C4-2B (cell line): ENCODE measurements around the gene MICAL2.

ENCODE experiments used
- H3K27ac ChIP-seq: fragments of 450-650 bp; 2 replicates; pipeline ENCODE4 v1.5.1; 2017
- ZFX ChIP-seq: fragments of 450-650 bp; IDR thresholded peaks from 2 replicates; pipeline ENCODE4 v1.6.1; 2017
- TF ChIP-seq, protein P1 (sequence below): fragments of 450-650 bp; conservative IDR thresholded peaks from 2 replicates; pipeline ENCODE4 v1.5.1; 2017; ENCODE audit warnings: mild to moderate bottlenecking

Gene MICAL2, protein sequence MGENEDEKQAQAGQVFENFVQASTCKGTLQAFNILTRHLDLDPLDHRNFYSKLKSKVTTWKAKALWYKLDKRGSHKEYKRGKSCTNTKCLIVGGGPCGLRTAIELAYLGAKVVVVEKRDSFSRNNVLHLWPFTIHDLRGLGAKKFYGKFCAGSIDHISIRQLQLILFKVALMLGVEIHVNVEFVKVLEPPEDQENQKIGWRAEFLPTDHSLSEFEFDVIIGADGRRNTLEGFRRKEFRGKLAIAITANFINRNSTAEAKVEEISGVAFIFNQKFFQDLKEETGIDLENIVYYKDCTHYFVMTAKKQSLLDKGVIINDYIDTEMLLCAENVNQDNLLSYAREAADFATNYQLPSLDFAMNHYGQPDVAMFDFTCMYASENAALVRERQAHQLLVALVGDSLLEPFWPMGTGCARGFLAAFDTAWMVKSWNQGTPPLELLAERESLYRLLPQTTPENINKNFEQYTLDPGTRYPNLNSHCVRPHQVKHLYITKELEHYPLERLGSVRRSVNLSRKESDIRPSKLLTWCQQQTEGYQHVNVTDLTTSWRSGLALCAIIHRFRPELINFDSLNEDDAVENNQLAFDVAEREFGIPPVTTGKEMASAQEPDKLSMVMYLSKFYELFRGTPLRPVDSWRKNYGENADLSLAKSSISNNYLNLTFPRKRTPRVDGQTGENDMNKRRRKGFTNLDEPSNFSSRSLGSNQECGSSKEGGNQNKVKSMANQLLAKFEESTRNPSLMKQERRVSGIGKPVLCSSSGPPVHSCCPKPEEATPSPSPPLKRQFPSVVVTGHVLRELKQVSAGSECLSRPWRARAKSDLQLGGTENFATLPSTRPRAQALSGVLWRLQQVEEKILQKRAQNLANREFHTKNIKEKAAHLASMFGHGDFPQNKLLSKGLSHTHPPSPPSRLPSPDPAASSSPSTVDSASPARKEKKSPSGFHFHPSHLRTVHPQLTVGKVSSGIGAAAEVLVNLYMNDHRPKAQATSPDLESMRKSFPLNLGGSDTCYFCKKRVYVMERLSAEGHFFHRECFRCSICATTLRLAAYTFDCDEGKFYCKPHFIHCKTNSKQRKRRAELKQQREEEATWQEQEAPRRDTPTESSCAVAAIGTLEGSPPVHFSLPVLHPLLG

DNA sequence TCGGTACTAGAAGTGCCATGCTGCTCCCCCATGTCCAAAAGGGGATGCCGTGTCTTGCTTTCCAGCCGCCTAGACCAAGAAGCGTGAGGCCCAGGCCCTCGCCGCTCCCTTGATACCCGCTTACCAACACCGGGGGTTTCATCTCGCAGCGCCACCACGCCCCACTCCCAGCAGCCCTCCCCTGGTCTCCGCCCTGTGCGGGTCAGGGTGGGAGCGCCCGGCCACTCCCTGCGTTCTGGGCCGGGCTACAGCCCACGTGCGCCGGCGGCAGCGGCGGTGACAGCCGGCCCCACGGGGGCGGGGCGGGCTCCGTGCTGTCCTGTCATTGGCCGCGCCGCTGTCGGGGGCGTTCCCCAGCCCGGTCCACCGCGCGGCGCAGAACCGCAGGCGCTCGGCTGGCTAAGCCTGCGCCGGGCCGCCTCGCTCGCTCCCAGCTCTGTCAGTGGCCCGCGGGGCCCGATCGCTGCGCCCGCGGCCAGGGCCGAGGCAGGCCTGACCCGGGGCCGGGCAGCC lies at the start of gene MICAL2:
MICAL2 (plus strand) TSS at position 390 of the 513 bp plus-strand sequence. CDS start 51,566 bp downstream, outside the sequence.
- peak within 1 kb of the TSS; percentile 59 for H3K27ac ChIP-seq
- TF ChIP-seq ZFX: no peak; the same call in 1 of the 2 replicates
- TF ChIP-seq, protein P1, sequence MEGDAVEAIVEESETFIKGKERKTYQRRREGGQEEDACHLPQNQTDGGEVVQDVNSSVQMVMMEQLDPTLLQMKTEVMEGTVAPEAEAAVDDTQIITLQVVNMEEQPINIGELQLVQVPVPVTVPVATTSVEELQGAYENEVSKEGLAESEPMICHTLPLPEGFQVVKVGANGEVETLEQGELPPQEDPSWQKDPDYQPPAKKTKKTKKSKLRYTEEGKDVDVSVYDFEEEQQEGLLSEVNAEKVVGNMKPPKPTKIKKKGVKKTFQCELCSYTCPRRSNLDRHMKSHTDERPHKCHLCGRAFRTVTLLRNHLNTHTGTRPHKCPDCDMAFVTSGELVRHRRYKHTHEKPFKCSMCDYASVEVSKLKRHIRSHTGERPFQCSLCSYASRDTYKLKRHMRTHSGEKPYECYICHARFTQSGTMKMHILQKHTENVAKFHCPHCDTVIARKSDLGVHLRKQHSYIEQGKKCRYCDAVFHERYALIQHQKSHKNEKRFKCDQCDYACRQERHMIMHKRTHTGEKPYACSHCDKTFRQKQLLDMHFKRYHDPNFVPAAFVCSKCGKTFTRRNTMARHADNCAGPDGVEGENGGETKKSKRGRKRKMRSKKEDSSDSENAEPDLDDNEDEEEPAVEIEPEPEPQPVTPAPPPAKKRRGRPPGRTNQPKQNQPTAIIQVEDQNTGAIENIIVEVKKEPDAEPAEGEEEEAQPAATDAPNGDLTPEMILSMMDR: no peak

DNA sequence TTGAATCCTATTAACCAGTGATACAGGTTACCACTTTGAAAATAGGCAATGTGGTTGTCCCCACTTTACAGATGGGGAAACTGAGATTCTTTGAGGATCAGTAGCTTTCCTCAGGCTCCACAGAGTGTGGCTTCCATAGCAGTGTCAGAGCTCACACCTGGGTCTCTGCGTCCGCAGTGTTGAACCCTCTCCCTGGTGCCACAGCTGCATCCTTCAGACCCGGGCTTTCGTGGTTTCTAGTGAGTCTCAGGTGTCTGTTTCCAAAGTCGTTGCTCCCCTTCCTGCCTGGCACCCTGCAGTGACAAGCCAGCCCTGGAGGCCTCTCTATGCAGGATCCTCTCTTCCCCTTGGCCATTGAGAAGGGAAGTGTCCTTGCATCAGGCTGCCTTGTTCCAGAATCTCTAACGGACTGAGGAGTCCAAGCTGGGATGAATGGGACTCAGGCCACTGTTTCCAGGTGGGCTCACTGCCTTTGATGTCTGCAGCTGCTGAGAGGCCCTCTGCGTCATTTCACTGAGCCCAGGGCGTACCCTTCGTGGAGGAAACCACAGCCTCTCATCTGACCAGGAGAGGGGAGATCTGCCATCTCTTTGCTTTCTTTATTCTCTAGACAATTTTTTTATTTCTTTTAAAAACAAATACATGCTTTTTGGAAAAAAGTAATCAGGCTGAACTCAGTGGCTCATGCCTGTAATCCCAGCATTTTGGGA lies 48.4 kb upstream of the MICAL2 start:
- TF ChIP-seq, protein P1: no peak
- no peak for TF ChIP-seq ZFX
- no peak overlapping the region for H3K27ac ChIP-seq

DNA sequence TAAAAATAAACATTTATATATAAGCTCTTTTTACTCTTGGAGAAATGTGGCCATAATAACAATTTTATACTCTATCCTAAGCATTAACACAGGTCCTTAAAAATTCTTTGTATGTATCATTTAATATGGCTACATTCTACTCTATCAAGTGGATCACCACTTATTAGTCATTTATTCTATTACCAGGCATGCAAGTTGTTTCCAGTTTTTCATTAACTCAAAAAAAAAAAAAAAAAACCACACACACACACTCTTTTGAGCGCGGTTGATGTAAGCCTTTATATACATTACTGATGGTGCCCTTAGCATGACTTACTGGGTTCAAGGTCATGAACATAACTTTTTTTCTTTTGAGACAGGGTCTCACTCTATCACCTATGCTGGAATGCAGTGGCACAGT lies 47.1 kb upstream of the MICAL2 start:
- no peak overlapping the region for H3K27ac ChIP-seq
- TF ChIP-seq, protein P1: no peak
- TF ChIP-seq ZFX: no peak

DNA sequence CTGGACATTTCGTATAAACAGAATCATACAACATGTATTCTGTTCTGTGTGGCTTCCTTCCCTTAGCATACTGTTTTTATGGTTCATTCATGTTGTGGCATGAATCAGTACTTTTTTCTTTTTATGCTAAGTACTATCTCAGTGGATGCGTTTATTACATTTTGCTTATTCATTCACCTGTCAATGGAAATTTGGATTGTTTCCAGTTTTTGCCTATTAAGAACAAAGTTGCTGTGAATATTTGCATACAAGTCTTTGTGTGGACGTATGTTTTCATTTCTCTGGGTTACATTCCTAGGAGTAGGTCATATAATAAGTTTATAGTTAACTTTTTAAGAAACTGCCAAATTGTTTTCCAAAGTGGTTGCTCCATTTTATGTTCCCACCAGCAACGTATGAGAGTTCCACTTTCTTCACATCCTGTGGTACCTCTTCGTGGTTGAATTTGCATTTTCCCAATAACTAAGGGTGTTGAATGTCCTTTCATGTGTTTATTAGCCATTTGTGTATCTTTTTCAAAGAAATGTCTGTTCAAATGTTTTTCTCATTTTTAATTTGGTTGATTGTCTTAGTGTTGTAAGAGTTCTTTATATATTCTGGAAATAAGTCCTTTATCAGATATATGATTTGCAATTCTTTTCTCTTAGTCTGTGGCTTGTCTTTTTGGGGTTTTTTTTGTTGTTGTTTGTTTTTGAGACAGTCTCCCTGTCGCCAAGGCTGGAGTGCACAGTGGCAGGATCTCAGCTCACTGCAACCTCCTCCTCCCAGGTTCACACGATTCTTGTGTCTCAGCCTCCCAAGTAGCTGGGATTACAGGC lies 46.0 kb upstream of the MICAL2 start:
- TF ChIP-seq, protein P1: no peak
- no peak for TF ChIP-seq ZFX
- H3K27ac ChIP-seq: no peak overlapping the region

DNA sequence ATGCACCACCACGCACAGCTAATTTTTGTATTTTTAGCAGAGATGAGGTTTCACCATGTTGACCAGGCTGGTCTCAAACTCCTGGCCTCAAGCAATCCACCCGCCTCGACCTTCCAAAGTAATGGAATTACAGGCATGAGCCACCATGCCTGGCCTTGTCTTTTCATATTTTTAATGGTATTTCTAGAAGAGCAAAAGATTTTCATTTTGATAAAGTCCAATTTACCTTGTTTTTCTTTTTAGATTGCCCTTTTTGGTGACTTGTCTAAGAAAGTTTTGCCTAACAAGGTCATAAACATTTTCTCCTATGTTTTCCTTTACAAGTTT lies 45.5 kb upstream of the MICAL2 start:
- no peak overlapping the region for H3K27ac ChIP-seq
- TF ChIP-seq ZFX: no peak
- TF ChIP-seq, protein P1: no peak
